CD14-positive monocyte (primary cell): ENCODE results near the gene TMEM120B. TPM values are rescaled to one million over a fixed set of nuclear protein-coding genes. Genes with fewer than 3 reads are reported as not detected.

Experiments
- DNase-seq, 3 donors: peaks; one replicate each; pipeline ENCODE4 v3.0.0-alpha.2; 2011 to 2022
- H2AFZ ChIP-seq: 2 replicates; pipeline ENCODE4 v1.6.0; 2012; ENCODE audit warnings: mild to moderate bottlenecking, low read depth, low read length, inconsistent platforms; ENCODE audit not compliant: insufficient read depth, poor library complexity, severe bottlenecking
- H3K27ac ChIP-seq, 2 donors: 1 replicate in 1 of 2; 2 replicates in 1 of 2; pipeline ENCODE4 v1.5.1; 2012 to 2013; ENCODE audit warnings: low read length in 2 of 2, control low read depth in 1 of 2, inconsistent platforms in 1 of 2, low read depth in 1 of 2, mild to moderate bottlenecking in 1 of 2
- H3K27me3 ChIP-seq, 2 donors: one replicate each; pipeline versions ENCODE4 v1.6.0 to v1.6.1; 2011 to 2013; ENCODE audit warnings: low read length in 2 of 2; ENCODE audit not compliant: control insufficient read depth in 2 of 2, insufficient read depth in 2 of 2
- H3K36me3 ChIP-seq, 2 donors: replicated peaks in 1 of 2; 1 replicate in 1 of 2; 2 replicates in 1 of 2; pipeline versions ENCODE4 v1.5.1 to v1.6.1; 2012 to 2013; ENCODE audit warnings: low read length in 2 of 2, control low read depth in 1 of 2, inconsistent platforms in 1 of 2, mild to moderate bottlenecking in 1 of 2; ENCODE audit not compliant: insufficient read depth in 2 of 2, control insufficient read depth in 1 of 2
- H3K4me1 ChIP-seq, 2 donors: 1 replicate in 1 of 2; 2 replicates in 1 of 2; pipeline versions ENCODE4 v1.5.1 to v1.6.1; 2012 to 2013; ENCODE audit warnings: low read length in 2 of 2, control low read depth in 1 of 2, inconsistent platforms in 1 of 2, mild to moderate bottlenecking in 1 of 2, moderate library complexity in 1 of 2; ENCODE audit not compliant: insufficient read depth in 2 of 2, control insufficient read depth in 1 of 2
- H3K4me2 ChIP-seq: replicated peaks from 2 replicates; pipeline ENCODE3; 2012; ENCODE audit warnings: low read length, moderate library complexity, mild to moderate bottlenecking; ENCODE audit not compliant: poor library complexity, severe bottlenecking; ENCODE audit errors: extremely low read depth
- H3K4me3 ChIP-seq, 3 experiments: fragments of 200-600 bp in 1 of 3; sonication (generic) in 1 of 3; replicated peaks in 1 of 3; 1 replicate in 2 of 3; 2 replicates in 1 of 3; pipeline ENCODE4 v1.5.1; 2011 to 2013; ENCODE audit warnings: low read length in 3 of 3, mild to moderate bottlenecking in 3 of 3, control low read depth in 2 of 3, low read depth in 2 of 3, inconsistent platforms in 1 of 3, moderate library complexity in 1 of 3
- H3K79me2 ChIP-seq: 2 replicates; pipeline ENCODE4 v1.6.0; 2012; ENCODE audit warnings: mild to moderate bottlenecking, control low read depth, inconsistent platforms, low read length, moderate library complexity; ENCODE audit not compliant: insufficient read depth
- H3K9ac ChIP-seq: 2 replicates; pipeline ENCODE4 v1.6.0; 2017; ENCODE audit warnings: low read length, mild to moderate bottlenecking; ENCODE audit not compliant: insufficient read depth, poor library complexity, severe bottlenecking
- H3K9me3 ChIP-seq, 2 donors: replicated peaks in 1 of 2; 1 replicate in 1 of 2; 2 replicates in 1 of 2; pipeline versions ENCODE4 v1.5.1 to v1.6.1; 2012 to 2013; ENCODE audit warnings: low read length in 2 of 2, control low read depth in 1 of 2; ENCODE audit not compliant: control insufficient read depth in 1 of 2, insufficient read depth in 1 of 2
- H4K20me1 ChIP-seq: 2 replicates; pipeline ENCODE4 v1.6.0; 2012; ENCODE audit warnings: mild to moderate bottlenecking, low read length, control low read depth, moderate library complexity; ENCODE audit not compliant: insufficient read depth
- H3K27ac Mint-ChIP-seq, 7 donors: one replicate each; pipeline ENCODE4 v1.8.0; 2020; ENCODE audit warnings: mild to moderate bottlenecking in 7 of 7, mixed read lengths in 7 of 7, moderate library complexity in 6 of 7, inconsistent platforms in 2 of 7
- H3K27me3 Mint-ChIP-seq, 3 donors: one replicate each; pipeline ENCODE4 v1.8.0; 2021 to 2022; ENCODE audit warnings: low read depth in 3 of 3, mild to moderate bottlenecking in 3 of 3, mixed read lengths in 3 of 3, moderate library complexity in 3 of 3, inconsistent platforms in 1 of 3
- H3K36me3 Mint-ChIP-seq, 2 donors: one replicate each; pipeline ENCODE4 v1.8.0; 2020; ENCODE audit warnings: mixed read lengths in 2 of 2, inconsistent platforms in 1 of 2, mild to moderate bottlenecking in 1 of 2
- H3K4me1 Mint-ChIP-seq: one replicate; pipeline ENCODE4 v1.8.0; 2020; ENCODE audit warnings: mild to moderate bottlenecking, mixed read lengths
- H3K4me3 Mint-ChIP-seq, 2 donors: one replicate each; pipeline ENCODE4 v1.8.0; 2020; ENCODE audit warnings: mild to moderate bottlenecking in 2 of 2, mixed read lengths in 2 of 2, moderate library complexity in 1 of 2
- H3K9me3 Mint-ChIP-seq, 7 donors: one replicate each; pipeline ENCODE4 v1.8.0; 2020 to 2022; ENCODE audit warnings: mixed read lengths in 7 of 7, mild to moderate bottlenecking in 6 of 7, moderate library complexity in 6 of 7, inconsistent platforms in 2 of 7
- CTCF ChIP-seq: fragments of 200-600 bp; IDR thresholded peaks from one replicate; pipeline ENCODE4 v1.8.0; 2022; ENCODE audit warnings: antibody characterized with exemption, mild to moderate bottlenecking
- WGBS: methylation state at CpG from one replicate; pipeline ENCODE4 v1.1.5; 2013; ENCODE audit warnings: missing lambda C conversion rate; ENCODE audit not compliant: insufficient coverage; 5-methylcytosine and 5-hydroxymethylcytosine counted together
- intact Hi-C, 2 donors: fragments of 100-400 bp; cut with micrococcal nuclease; formaldehyde crosslinking; loops; one replicate each; pipeline versions ENCODE4 v1.15.0 to v1.15.1; 2023
- polyA plus RNA-seq, 3 donors: library from polyadenylated mRNA; depleted of rRNA in 1 of 3; unstranded in 2 of 3; stranded (reverse) in 1 of 3; fragments of 300-500 nt in 2 of 3; fragments of >200 nt in 1 of 3; fragmentation: Illumina TruSeq in 2 of 3; gene quantifications; 1 replicate in 2 of 3; 2 replicates in 1 of 3; pipeline ENCODE4 v1.2.3, GENCODE V29; 2012 to 2021

The TMEM120B gene
- polyA plus RNA-seq, 3 donors: 0.65 to 2.4 (median 1.1) TPM

- Histone ChIP-seq H3K4me2 (no peak overlapping the region), H4K20me1 (no peaks in the 10 kb centered on the region), H3K9ac (no peak overlapping the region), H3K9me3 (no peaks in the 10 kb centered on the region), H3K27ac (no peak overlapping the region), H3K4me3 (no peak overlapping the region), H3K79me2 (no peaks in the 10 kb centered on the region), H3K36me3 (no peaks in the 10 kb centered on the region), H2AFZ (no peak overlapping the region), H3K4me1 (no peaks in the 10 kb centered on the region), H3K27me3 (no peaks in the 10 kb centered on the region)
- Mint-ChIP-seq H3K4me3 (no peak overlapping the region), H3K27ac (peak overlapping the region in 2 of 7 donors; percentile 66 to 74), H3K36me3 (no peaks in the 10 kb centered on the region), H3K9me3 (peaks cover 0 to 3% (median 0%) of the 10 kb centered on the region in 7 donors), H3K27me3 (no peaks in the 10 kb centered on the region), H3K4me1 (peaks cover 6% of the 10 kb centered on the region)
- intact Hi-C loops: no loop called here
- no peak for TF ChIP-seq CTCF
- 100% methylated on average over 1 of the region's 5 CpGs for WGBS
- no peak for DNase-seq
These were observed 8.2 kb downstream of the TMEM120B start for GRCh38 chr12:121720762-121721161.

GRCh38 chr12:121722511-121722910 is 10.0 kb downstream of the TMEM120B start:
- H3K9ac ChIP-seq: no peak overlapping the region
- no peaks in the 10 kb centered on the region for H3K79me2 ChIP-seq
- no peak overlapping the region for H3K4me3 Mint-ChIP-seq
- no peaks in the 10 kb centered on the region for H3K27me3 ChIP-seq
- H3K4me3 ChIP-seq: no peak overlapping the region
- no peak for TF ChIP-seq CTCF
- no peak overlapping the region for H2AFZ ChIP-seq
- 100% methylated on average over 1 of the region's 3 CpGs for WGBS
- no peaks in the 10 kb centered on the region for H4K20me1 ChIP-seq
- peaks cover 0 to 3% (median 0%) of the 10 kb centered on the region in 7 donors for H3K9me3 Mint-ChIP-seq
- no peaks in the 10 kb centered on the region for H3K4me1 Mint-ChIP-seq
- no peaks in the 10 kb centered on the region for H3K9me3 ChIP-seq
- H3K27ac Mint-ChIP-seq: no peak overlapping the region
- H3K36me3 ChIP-seq: no peaks in the 10 kb centered on the region
- DNase-seq: no peak
- H3K4me2 ChIP-seq: no peak overlapping the region
- no peaks in the 10 kb centered on the region for H3K36me3 Mint-ChIP-seq
- H3K27me3 Mint-ChIP-seq: no peaks in the 10 kb centered on the region
- intact Hi-C loops: no loop called here
- H3K27ac ChIP-seq: no peak overlapping the region
- no peaks in the 10 kb centered on the region for H3K4me1 ChIP-seq
